ENCODE data around the gene KCTD8. TPM values are rescaled to one million over a fixed set of nuclear protein-coding genes. Genes with fewer than 3 reads are reported as not detected.
"Not testable (repeated sequence)": the region's sequence is repeated elsewhere in the genome, so short reads cannot be mapped to it uniquely, and the experiment has no call there.

Gene KCTD8
- total RNA-seq, 1 donor from 2014 or later = not detected

DNA sequence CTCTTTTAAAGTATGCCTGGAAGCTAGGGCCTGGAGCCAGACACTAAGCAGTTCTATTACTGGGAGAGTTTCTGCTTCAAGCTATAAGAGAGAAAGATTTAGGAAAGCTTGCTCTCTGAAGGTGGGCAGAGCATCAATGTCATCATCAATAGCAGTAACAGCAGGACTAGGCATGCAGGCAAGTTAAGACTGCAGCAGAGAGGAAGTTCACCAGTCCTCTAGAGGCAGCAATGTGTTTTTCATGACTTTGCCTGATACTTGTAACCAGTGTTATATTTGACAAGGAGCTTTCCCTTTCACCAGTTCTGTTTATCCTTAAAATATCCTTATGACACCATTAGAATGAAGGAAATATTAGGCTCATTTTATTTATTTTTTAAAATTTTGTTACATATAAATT is 237.9 kb downstream of the KCTD8 start:
- Mint-ChIP-seq H3K4me3 (ENCODE audit: unreplicated experiment) (no peak overlapping the region), H3K36me3 (ENCODE audit: unreplicated experiment) (no peaks in the 10 kb centered on the region), H3K27ac (ENCODE audit: unreplicated experiment) (no peak overlapping the region), H3K27me3 (ENCODE audit: unreplicated experiment) (no peaks in the 10 kb centered on the region), H3K4me1 (ENCODE audit: unreplicated experiment) (no peaks in the 10 kb centered on the region), H3K9me3 (ENCODE audit: unreplicated experiment) (no peaks in the 10 kb centered on the region)
- DNase-seq (ENCODE audit: extremely low spot score, unreplicated experiment) = no peak
- TF ChIP-seq, protein P1, sequence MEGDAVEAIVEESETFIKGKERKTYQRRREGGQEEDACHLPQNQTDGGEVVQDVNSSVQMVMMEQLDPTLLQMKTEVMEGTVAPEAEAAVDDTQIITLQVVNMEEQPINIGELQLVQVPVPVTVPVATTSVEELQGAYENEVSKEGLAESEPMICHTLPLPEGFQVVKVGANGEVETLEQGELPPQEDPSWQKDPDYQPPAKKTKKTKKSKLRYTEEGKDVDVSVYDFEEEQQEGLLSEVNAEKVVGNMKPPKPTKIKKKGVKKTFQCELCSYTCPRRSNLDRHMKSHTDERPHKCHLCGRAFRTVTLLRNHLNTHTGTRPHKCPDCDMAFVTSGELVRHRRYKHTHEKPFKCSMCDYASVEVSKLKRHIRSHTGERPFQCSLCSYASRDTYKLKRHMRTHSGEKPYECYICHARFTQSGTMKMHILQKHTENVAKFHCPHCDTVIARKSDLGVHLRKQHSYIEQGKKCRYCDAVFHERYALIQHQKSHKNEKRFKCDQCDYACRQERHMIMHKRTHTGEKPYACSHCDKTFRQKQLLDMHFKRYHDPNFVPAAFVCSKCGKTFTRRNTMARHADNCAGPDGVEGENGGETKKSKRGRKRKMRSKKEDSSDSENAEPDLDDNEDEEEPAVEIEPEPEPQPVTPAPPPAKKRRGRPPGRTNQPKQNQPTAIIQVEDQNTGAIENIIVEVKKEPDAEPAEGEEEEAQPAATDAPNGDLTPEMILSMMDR (IDR thresholded peaks at IDR 0.05) = no peak

DNA sequence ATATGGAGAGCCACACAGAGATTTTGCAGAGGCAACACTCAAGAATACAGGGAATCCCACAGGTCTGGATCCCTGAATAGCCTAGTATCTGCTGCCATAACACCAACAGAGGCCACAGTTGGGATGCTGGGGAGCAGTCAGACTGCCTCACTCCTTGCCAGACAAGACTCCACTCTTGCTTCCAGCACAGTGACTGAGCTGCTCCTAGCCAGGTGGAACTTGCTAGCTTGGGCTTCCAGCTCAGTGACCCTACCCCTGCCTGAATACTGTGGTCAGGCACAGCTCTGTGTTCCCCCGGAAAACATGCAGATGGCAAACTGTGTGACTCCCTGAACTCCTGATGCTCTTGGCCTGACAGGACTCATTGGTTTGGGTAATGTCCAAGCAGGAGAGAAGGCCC is 251.8 kb downstream of the KCTD8 start:
- Mint-ChIP-seq H3K27ac (ENCODE audit: unreplicated experiment) (no peak overlapping the region), H3K36me3 (ENCODE audit: unreplicated experiment) (no peaks in the 10 kb centered on the region), H3K4me1 (ENCODE audit: unreplicated experiment) (no peaks in the 10 kb centered on the region), H3K9me3 (ENCODE audit: unreplicated experiment) (peaks cover 2% of the 10 kb centered on the region), H3K4me3 (ENCODE audit: unreplicated experiment) (no peak overlapping the region), H3K27me3 (ENCODE audit: unreplicated experiment) (no peaks in the 10 kb centered on the region)
- no peak for DNase-seq (ENCODE audit: extremely low spot score, unreplicated experiment)
- TF ChIP-seq, protein P1 (IDR thresholded peaks at IDR 0.05) = no peak

DNA sequence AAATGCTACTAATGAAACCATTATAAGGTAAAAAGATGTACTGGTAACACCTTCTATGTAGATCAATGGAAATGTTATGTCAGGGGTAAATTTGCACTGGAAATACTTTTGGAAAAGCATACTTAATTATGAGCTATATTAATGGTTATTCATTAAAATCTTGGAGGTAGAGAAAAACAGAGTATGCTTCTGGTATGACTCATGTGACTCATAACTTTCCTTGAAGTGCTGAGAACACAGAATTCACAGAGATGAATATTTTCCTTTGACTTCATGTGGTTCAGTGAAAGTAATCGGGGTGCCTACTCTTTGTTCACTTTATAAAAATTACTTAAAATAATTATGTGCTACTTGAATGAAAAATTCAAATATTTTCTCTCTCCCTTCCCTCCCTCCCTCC is 254.2 kb downstream of the KCTD8 start:
- no peaks in the 10 kb centered on the region for H3K36me3 Mint-ChIP-seq (ENCODE audit: unreplicated experiment)
- TF ChIP-seq, protein P1 (IDR thresholded peaks at IDR 0.05) = no peak
- peaks cover 7% of the 10 kb centered on the region for H3K9me3 Mint-ChIP-seq (ENCODE audit: unreplicated experiment)
- H3K27ac Mint-ChIP-seq (ENCODE audit: unreplicated experiment) = no peak overlapping the region
- no peaks in the 10 kb centered on the region for H3K4me1 Mint-ChIP-seq (ENCODE audit: unreplicated experiment)
- H3K4me3 Mint-ChIP-seq (ENCODE audit: unreplicated experiment) = no peak overlapping the region
- DNase-seq (ENCODE audit: extremely low spot score, unreplicated experiment) = no peak
- no peaks in the 10 kb centered on the region for H3K27me3 Mint-ChIP-seq (ENCODE audit: unreplicated experiment)

DNA sequence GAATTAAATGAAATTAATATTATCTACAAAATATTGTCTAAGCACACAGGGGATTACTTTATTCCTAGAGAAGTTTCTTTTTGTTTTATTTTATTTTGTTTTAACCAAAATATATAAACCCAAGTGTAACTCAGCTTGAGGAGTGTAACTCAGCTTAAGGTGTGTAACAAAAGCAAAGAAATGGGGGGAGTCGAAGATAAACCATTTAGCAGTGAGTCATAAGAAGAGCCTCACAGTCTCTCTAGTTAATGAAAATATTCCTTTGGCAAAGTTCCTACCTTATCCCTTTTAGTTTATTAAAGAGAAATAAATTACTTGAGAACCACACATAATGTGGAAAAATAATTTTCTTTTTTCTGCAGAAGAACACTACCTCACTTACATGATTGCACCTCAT is 261.8 kb downstream of the KCTD8 start:
- H3K36me3 Mint-ChIP-seq (ENCODE audit: unreplicated experiment) = no peaks in the 10 kb centered on the region
- TF ChIP-seq, protein P1 (IDR thresholded peaks at IDR 0.05) = no peak
- no peaks in the 10 kb centered on the region for H3K4me1 Mint-ChIP-seq (ENCODE audit: unreplicated experiment)
- DNase-seq (ENCODE audit: extremely low spot score, unreplicated experiment) = no peak
- H3K9me3 Mint-ChIP-seq (ENCODE audit: unreplicated experiment) = peaks cover 6% of the 10 kb centered on the region
- H3K27me3 Mint-ChIP-seq (ENCODE audit: unreplicated experiment) = no peaks in the 10 kb centered on the region
- no peak overlapping the region for H3K27ac Mint-ChIP-seq (ENCODE audit: unreplicated experiment)
- H3K4me3 Mint-ChIP-seq (ENCODE audit: unreplicated experiment) = no peak overlapping the region

DNA sequence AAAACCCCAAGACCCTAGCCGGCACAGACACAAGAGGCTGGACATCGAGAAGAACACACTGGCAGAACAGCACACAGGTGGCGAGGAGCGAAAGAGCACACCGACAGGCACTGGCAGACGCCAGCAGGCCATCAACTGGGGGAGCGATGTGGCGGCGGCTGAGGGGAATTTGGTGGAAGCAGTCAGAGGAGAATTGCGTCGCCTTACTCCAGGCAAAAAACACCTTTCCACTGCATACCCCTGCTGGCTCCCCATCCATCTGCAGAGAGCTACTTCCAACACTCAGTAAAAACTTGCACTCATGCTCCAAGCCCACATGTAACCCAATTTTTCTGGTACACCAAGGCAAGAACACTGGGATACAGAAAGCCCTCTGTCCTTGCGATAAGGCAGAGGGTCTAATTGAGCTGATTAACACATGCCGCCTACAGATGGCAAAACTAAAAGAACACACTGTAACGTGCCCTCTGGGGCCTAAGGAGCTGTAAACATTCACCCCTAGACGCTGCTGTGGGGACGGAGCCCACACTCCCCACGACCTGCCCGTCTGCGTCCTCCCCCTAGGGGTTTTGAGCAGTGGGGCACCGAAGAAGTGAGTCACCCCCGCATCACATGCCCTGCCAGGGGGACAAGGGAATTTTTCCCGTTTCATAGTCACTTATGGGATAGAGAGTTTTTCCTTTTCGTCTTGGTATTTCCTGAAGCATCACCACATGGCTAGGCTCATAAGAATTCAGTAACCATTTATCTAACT is 262.3 kb downstream of the KCTD8 start:
- peaks cover 3% of the 10 kb centered on the region for H3K9me3 Mint-ChIP-seq (ENCODE audit: unreplicated experiment)
- H3K27me3 Mint-ChIP-seq (ENCODE audit: unreplicated experiment) = no peaks in the 10 kb centered on the region
- DNase-seq (ENCODE audit: extremely low spot score, unreplicated experiment) = no peak
- TF ChIP-seq, protein P1 (IDR thresholded peaks at IDR 0.05) = no peak
- H3K4me1 Mint-ChIP-seq (ENCODE audit: unreplicated experiment) = no peaks in the 10 kb centered on the region
- H3K36me3 Mint-ChIP-seq (ENCODE audit: unreplicated experiment) = no peaks in the 10 kb centered on the region
- no peak overlapping the region for H3K27ac Mint-ChIP-seq (ENCODE audit: unreplicated experiment)
- H3K4me3 Mint-ChIP-seq (ENCODE audit: unreplicated experiment) = no peak overlapping the region

DNA sequence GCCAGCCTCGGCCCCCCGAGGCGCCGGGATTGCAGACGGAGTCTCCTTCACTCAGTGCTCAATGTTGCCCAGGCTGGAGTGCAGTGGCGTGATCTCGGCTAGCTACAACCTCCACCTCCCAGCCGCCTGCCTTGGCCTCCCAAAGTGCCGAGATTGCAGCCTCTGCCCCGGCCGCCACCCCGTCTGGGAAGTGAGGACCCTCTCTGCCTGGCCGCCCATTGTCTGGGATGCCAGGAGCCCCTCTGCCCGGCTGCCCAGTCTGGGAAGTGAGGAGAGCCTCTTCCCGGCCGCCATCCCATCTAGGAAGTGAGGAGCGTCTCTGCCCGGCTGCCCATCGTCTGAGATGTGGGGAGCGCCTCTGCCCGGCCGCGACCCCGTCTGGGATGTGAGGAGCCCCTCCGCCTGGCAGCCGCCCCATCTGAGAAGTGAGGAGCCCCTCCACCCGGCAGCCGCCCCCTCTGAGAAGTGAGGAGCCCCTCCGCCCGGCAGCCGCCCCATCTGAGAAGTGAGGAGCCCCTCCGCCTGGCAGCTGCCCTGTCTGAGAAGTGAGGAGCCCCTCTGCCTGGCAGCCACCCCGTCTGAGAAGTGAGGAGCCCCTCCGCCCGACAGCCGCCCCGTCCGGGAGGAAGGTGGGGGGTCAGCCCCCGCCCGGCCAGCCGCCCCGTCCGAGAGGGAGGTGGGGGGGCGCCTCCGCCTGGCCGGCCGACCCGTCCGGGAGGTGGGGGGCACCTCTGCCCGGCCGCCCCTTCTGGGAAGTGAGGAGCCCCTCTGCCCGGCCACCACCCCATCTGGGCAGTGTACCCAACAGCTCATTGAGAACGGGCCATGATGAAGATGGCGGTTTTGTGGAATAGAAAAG is 266.9 kb downstream of the KCTD8 start:
- not testable (repeated sequence) for H3K4me3 Mint-ChIP-seq (ENCODE audit: unreplicated experiment); H3K27ac Mint-ChIP-seq (ENCODE audit: unreplicated experiment); DNase-seq (ENCODE audit: extremely low spot score, unreplicated experiment); H3K27me3 Mint-ChIP-seq (ENCODE audit: unreplicated experiment); H3K9me3 Mint-ChIP-seq (ENCODE audit: unreplicated experiment); H3K36me3 Mint-ChIP-seq (ENCODE audit: unreplicated experiment); H3K4me1 Mint-ChIP-seq (ENCODE audit: unreplicated experiment)

DNA sequence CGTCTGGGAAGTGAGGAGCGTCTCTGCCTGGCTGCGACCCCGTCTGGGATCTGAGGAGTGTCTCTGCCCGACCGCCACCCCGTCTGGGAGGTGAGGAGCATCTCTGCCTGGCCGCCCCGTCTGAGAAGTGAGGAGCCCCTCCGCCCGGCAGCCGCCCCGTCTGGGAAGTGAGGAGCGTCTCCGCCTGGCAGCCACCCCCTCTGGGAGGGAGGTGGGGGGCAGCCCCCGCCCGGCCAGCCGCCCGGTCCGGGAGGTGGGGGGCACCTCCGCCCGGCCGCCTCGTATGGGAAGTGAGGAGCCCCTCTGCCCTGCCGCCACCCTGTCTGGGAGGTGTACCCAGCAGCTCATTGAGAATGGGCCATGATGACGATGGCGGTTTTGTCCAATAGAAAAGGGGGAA is 280.8 kb downstream of the KCTD8 start:
- H3K27ac Mint-ChIP-seq (ENCODE audit: unreplicated experiment); DNase-seq (ENCODE audit: extremely low spot score, unreplicated experiment); H3K4me1 Mint-ChIP-seq (ENCODE audit: unreplicated experiment); H3K4me3 Mint-ChIP-seq (ENCODE audit: unreplicated experiment); H3K27me3 Mint-ChIP-seq (ENCODE audit: unreplicated experiment); H3K36me3 Mint-ChIP-seq (ENCODE audit: unreplicated experiment): not testable (repeated sequence)
- H3K9me3 Mint-ChIP-seq (ENCODE audit: unreplicated experiment) = peaks cover 11% of the 10 kb centered on the region
